ENCODE data around the gene KAT7. TPM values are rescaled to one million over a fixed set of nuclear protein-coding genes. Genes with fewer than 3 reads are reported as not detected.

KAT7 gene
- total and polyA plus RNA-seq, 2 experiments from 2014 or later, result 20.9 to 27.5 TPM

- Histone ChIP-seq H3F3A (ENCODE audit: insufficient read depth) (peaks cover 12% of the 10 kb centered on the region), H3K9me2 (ENCODE audit: insufficient read depth) (no peaks in the 10 kb centered on the region), H3K4me3 (no peak overlapping the region), H2AFZ (no peak overlapping the region), H3K79me2 (ENCODE audit: insufficient read depth) (peaks cover 12% of the 10 kb centered on the region; the same call in 1 of the 2 replicates), H3K36me3 (ENCODE audit: low read depth) (no peaks in the 10 kb centered on the region), H3K27ac (no peak overlapping the region), H3K4me2 (ENCODE audit: unreplicated experiment) (no peak overlapping the region), H3K9me3 (ENCODE audit: low read depth) (no peaks in the 10 kb centered on the region), H3K9ac (no peak overlapping the region), H4K20me1 (ENCODE audit: insufficient read depth) (no peaks in the 10 kb centered on the region), H3K27me3 (replicated peaks; ENCODE audit: insufficient read depth) (no peaks in the 10 kb centered on the region), H3K4me1 (ENCODE audit: insufficient read depth) (peaks cover 22% of the 10 kb centered on the region)
- TF ChIP-seq EZH2 (IDR thresholded peaks at IDR 0.05; ENCODE audit: insufficient read depth, poor library complexity, severe bottlenecking) (no peak), EZH2phosphoT487 (IDR thresholded peaks at IDR 0.05; ENCODE audit: insufficient read depth, low read depth) (no peak)
- in situ Hi-C loops (cut with MboI), result no loop called here
- DNase-seq, result no peak
- 32 to 41% methylated on average over 3 of the region's 3 CpGs for WGBS, 2 experiments (ENCODE audit: low coverage in 1 of 2, low lambda C conversion rate in 2 of 2, missing lambda C conversion rate in 2 of 2)
Observed at GRCh38 chr17:49783071-49783715, 5.3 kb upstream of the KAT7 start.

GRCh38 chr17:49783791-49784190 lies 4.7 kb upstream of the KAT7 start:
- Histone ChIP-seq H4K20me1 (ENCODE audit: insufficient read depth) (no peaks in the 10 kb centered on the region), H3K4me3 (no peak overlapping the region), H3F3A (ENCODE audit: insufficient read depth) (peaks cover 8% of the 10 kb centered on the region), H3K36me3 (ENCODE audit: low read depth) (no peaks in the 10 kb centered on the region), H3K27me3 (replicated peaks; ENCODE audit: insufficient read depth) (no peaks in the 10 kb centered on the region), H3K4me2 (ENCODE audit: unreplicated experiment) (no peak overlapping the region), H3K79me2 (ENCODE audit: insufficient read depth) (peaks cover 12% of the 10 kb centered on the region; the same call in 1 of the 2 replicates), H3K9me3 (ENCODE audit: low read depth) (no peaks in the 10 kb centered on the region), H3K4me1 (ENCODE audit: insufficient read depth) (peaks cover 21% of the 10 kb centered on the region), H3K9ac (no peak overlapping the region), H2AFZ (no peak overlapping the region), H3K27ac (no peak overlapping the region), H3K9me2 (ENCODE audit: insufficient read depth) (no peaks in the 10 kb centered on the region)
- TF ChIP-seq EZH2phosphoT487 (IDR thresholded peaks at IDR 0.05; ENCODE audit: insufficient read depth, low read depth), result no peak
- TF ChIP-seq EZH2 (IDR thresholded peaks at IDR 0.05; ENCODE audit: insufficient read depth, poor library complexity, severe bottlenecking), result no peak
- peak; percentile 26 for DNase-seq
- in situ Hi-C loops (cut with MboI), result no loop called here

- Histone ChIP-seq H3F3A (ENCODE audit: insufficient read depth) (0 out of 2 replicates have a peak, but pooled peaks cover 3% of the 10 kb centered on the region), H3K9me2 (ENCODE audit: insufficient read depth) (no peaks in the 10 kb centered on the region), H3K36me3 (ENCODE audit: low read depth) (no peaks in the 10 kb centered on the region), H3K4me3 (no peak overlapping the region), H4K20me1 (ENCODE audit: insufficient read depth) (no peaks in the 10 kb centered on the region; the same call in 1 of the 2 replicates), H3K4me1 (ENCODE audit: insufficient read depth) (peaks cover 16% of the 10 kb centered on the region), H3K9ac (no peak overlapping the region), H3K79me2 (ENCODE audit: insufficient read depth) (peaks cover 17% of the 10 kb centered on the region), H3K27me3 (replicated peaks; ENCODE audit: insufficient read depth) (no peaks in the 10 kb centered on the region), H2AFZ (no peak overlapping the region), H3K4me2 (ENCODE audit: unreplicated experiment) (no peak overlapping the region), H3K9me3 (ENCODE audit: low read depth) (no peaks in the 10 kb centered on the region), H3K27ac (no peak overlapping the region)
- in situ Hi-C loops (cut with MboI), result no loop called here
- no peak for DNase-seq
- 58 to 71% methylated on average over 1 of the region's 1 CpG for WGBS, 2 experiments (ENCODE audit: low coverage in 1 of 2, low lambda C conversion rate in 2 of 2, missing lambda C conversion rate in 2 of 2)
- TF ChIP-seq EZH2phosphoT487 (IDR thresholded peaks at IDR 0.05; ENCODE audit: insufficient read depth, low read depth), result no peak
- no peak for TF ChIP-seq EZH2 (IDR thresholded peaks at IDR 0.05; ENCODE audit: insufficient read depth, poor library complexity, severe bottlenecking)
Observed at GRCh38 chr17:49784636-49785035, 3.8 kb upstream of the KAT7 start.

- Histone ChIP-seq H3K4me1 (ENCODE audit: insufficient read depth) (peaks cover 29% of the 10 kb centered on the region), H3K36me3 (ENCODE audit: low read depth) (peaks cover 11% of the 10 kb centered on the region), H3K9me2 (ENCODE audit: insufficient read depth) (no peaks in the 10 kb centered on the region), H2AFZ (peak overlapping the region; percentile 94), H3K4me2 (ENCODE audit: unreplicated experiment) (peak overlapping the region; percentile 98), H3K9ac (peak overlapping the region; percentile 98), H4K20me1 (ENCODE audit: insufficient read depth) (peaks cover 9% of the 10 kb centered on the region; the same call in 1 of the 2 replicates), H3K27me3 (replicated peaks; ENCODE audit: insufficient read depth) (no peaks in the 10 kb centered on the region), H3K79me2 (ENCODE audit: insufficient read depth) (peaks cover 50% of the 10 kb centered on the region), H3F3A (ENCODE audit: insufficient read depth) (peaks cover 12% of the 10 kb centered on the region), H3K9me3 (ENCODE audit: low read depth) (no peaks in the 10 kb centered on the region), H3K27ac (peak overlapping the region; percentile 95), H3K4me3 (peak overlapping the region; percentile 91)
- in situ Hi-C loops (cut with MboI), result no loop called here
- WGBS, 2 experiments (ENCODE audit: low coverage in 1 of 2, low lambda C conversion rate in 2 of 2, missing lambda C conversion rate in 2 of 2), result 2 to 3% methylated on average over 17 of the region's 17 CpGs
- DNase-seq, result peak; percentile 48
- TF ChIP-seq EZH2phosphoT487 (IDR thresholded peaks at IDR 0.05; ENCODE audit: insufficient read depth, low read depth) (no peak), EZH2 (IDR thresholded peaks at IDR 0.05; ENCODE audit: insufficient read depth, poor library complexity, severe bottlenecking) (no peak)
Observed at GRCh38 chr17:49787884-49788477, 500 bp upstream of the KAT7 start.
